ENCODE measurements around the gene BANP. TPM values are rescaled to one million over a fixed set of nuclear protein-coding genes. Genes with fewer than 3 reads are reported as not detected.
"Not testable (repeated sequence)": the region's sequence is repeated elsewhere in the genome, so short reads cannot be mapped to it uniquely, and the experiment has no call there.

Gene BANP
- total RNA-seq, 1 experiment from 2014 or later: 24.2 TPM

- intact Hi-C loops (cut with micrococcal nuclease): no loop called here
- Histone ChIP-seq H4K20me1 (ENCODE audit: low read length) (no peaks in the 10 kb centered on the region), H2AFZ (ENCODE audit: low read length) (no peak overlapping the region), H3K4me1 (ENCODE audit: insufficient read depth, low read length) (peaks cover 20% of the 10 kb centered on the region), H3K27ac (ENCODE audit: low read length) (no peak overlapping the region), H3K27me3 (ENCODE audit: low read length) (no peaks in the 10 kb centered on the region), H3K4me3 (ENCODE audit: low read length) (no peak overlapping the region), H3K9ac (ENCODE audit: low read length) (no peak overlapping the region), H3K79me2 (ENCODE audit: low read length) (no peaks in the 10 kb centered on the region), H3F3A (ENCODE audit: low read length, unreplicated experiment) (no peaks in the 10 kb centered on the region), H3K36me3 (ENCODE audit: low read depth, low read length) (no peaks in the 10 kb centered on the region), H3K9me2 (replicated peaks; ENCODE audit: low read length) (no peaks in the 10 kb centered on the region), H3K4me2 (ENCODE audit: low read length) (no peak overlapping the region), H3K9me3 (ENCODE audit: low read length) (no peaks in the 10 kb centered on the region)
- ChIA-PET CTCF (no interaction called here), POLR2A (ENCODE audit: unreplicated experiment) (no interaction called here)
- TF ChIP-seq EZH2 (IDR thresholded peaks at IDR 0.05; ENCODE audit: low read length, unreplicated experiment) (no peak), EZH2phosphoT487 (IDR thresholded peaks at IDR 0.05; ENCODE audit: borderline replicate concordance, low read length) (no peak), CTCF (conservative IDR thresholded peaks at IDR 0.05; ENCODE audit: low read depth, low read length) (no peak)
- BruUV-seq (replicated peaks): no TSS peak
- DNase-seq (no peak), ATAC-seq (no peak)
These were observed 65.7 kb downstream of the BANP start for GRCh38 chr16:88016964-88017363.

- ATAC-seq (no peak), DNase-seq (no peak)
- intact Hi-C loops (cut with micrococcal nuclease): no loop called here
- Histone ChIP-seq H3K27ac (ENCODE audit: low read length) (no peak overlapping the region), H3K36me3 (ENCODE audit: low read depth, low read length) (no peaks in the 10 kb centered on the region), H3F3A (ENCODE audit: low read length, unreplicated experiment) (no peaks in the 10 kb centered on the region), H3K4me3 (ENCODE audit: low read length) (no peak overlapping the region), H4K20me1 (ENCODE audit: low read length) (no peaks in the 10 kb centered on the region), H3K9me2 (replicated peaks; ENCODE audit: low read length) (no peaks in the 10 kb centered on the region), H3K4me1 (ENCODE audit: insufficient read depth, low read length) (peaks cover 20% of the 10 kb centered on the region), H3K79me2 (ENCODE audit: low read length) (no peaks in the 10 kb centered on the region), H3K27me3 (ENCODE audit: low read length) (no peaks in the 10 kb centered on the region), H3K4me2 (ENCODE audit: low read length) (no peak overlapping the region), H3K9me3 (ENCODE audit: low read length) (no peaks in the 10 kb centered on the region), H2AFZ (ENCODE audit: low read length) (no peak overlapping the region), H3K9ac (ENCODE audit: low read length) (no peak overlapping the region)
- TF ChIP-seq EZH2 (IDR thresholded peaks at IDR 0.05; ENCODE audit: low read length, unreplicated experiment) (no peak), CTCF (conservative IDR thresholded peaks at IDR 0.05; ENCODE audit: low read depth, low read length) (no peak), EZH2phosphoT487 (IDR thresholded peaks at IDR 0.05; ENCODE audit: borderline replicate concordance, low read length) (no peak)
- CTCF ChIA-PET: no interaction called here
- POLR2A ChIA-PET (ENCODE audit: unreplicated experiment): no interaction called here
- no TSS peak for BruUV-seq (replicated peaks)
These were observed 66.4 kb downstream of the BANP start for GRCh38 chr16:88017587-88018101.

- CTCF ChIA-PET: not testable (repeated sequence)
These were observed 67.1 kb downstream of the BANP start for GRCh38 chr16:88018382-88018781.

GRCh38 chr16:88019041-88019820 lies 68.0 kb downstream of the BANP start:
- CTCF ChIA-PET; H3K9me2 ChIP-seq (replicated peaks; ENCODE audit: low read length); H3K9ac ChIP-seq (ENCODE audit: low read length); H3K79me2 ChIP-seq (ENCODE audit: low read length); POLR2A ChIA-PET (ENCODE audit: unreplicated experiment); ATAC-seq; H3F3A ChIP-seq (ENCODE audit: low read length, unreplicated experiment); H4K20me1 ChIP-seq (ENCODE audit: low read length); H2AFZ ChIP-seq (ENCODE audit: low read length); H3K4me1 ChIP-seq (ENCODE audit: insufficient read depth, low read length); H3K4me2 ChIP-seq (ENCODE audit: low read length); H3K4me3 ChIP-seq (ENCODE audit: low read length); H3K9me3 ChIP-seq (ENCODE audit: low read length); DNase-seq; H3K36me3 ChIP-seq (ENCODE audit: low read depth, low read length); H3K27ac ChIP-seq (ENCODE audit: low read length); BruUV-seq (replicated peaks); H3K27me3 ChIP-seq (ENCODE audit: low read length); intact Hi-C loops (cut with micrococcal nuclease): not testable (repeated sequence)

More at GRCh38 chr16:88018382-88018781, 67.1 kb downstream of the BANP start:
- POLR2A ChIA-PET (ENCODE audit: unreplicated experiment); H2AFZ ChIP-seq (ENCODE audit: low read length); H3F3A ChIP-seq (ENCODE audit: low read length, unreplicated experiment); H3K9me2 ChIP-seq (replicated peaks; ENCODE audit: low read length); H3K79me2 ChIP-seq (ENCODE audit: low read length); H3K27ac ChIP-seq (ENCODE audit: low read length); H3K27me3 ChIP-seq (ENCODE audit: low read length); ATAC-seq; intact Hi-C loops (cut with micrococcal nuclease); H3K36me3 ChIP-seq (ENCODE audit: low read depth, low read length); BruUV-seq (replicated peaks); H3K9me3 ChIP-seq (ENCODE audit: low read length); H3K4me2 ChIP-seq (ENCODE audit: low read length); H3K4me3 ChIP-seq (ENCODE audit: low read length); H4K20me1 ChIP-seq (ENCODE audit: low read length); H3K9ac ChIP-seq (ENCODE audit: low read length); DNase-seq: not testable (repeated sequence)
- H3K4me1 ChIP-seq (ENCODE audit: insufficient read depth, low read length): peaks cover 16% of the 10 kb centered on the region

Measured in PC-3 (cell line).